Limb (tissue), 2 donors: ENCODE data around the gene MXRA8.

Experiments used
- DNase-seq, 2 donors: peaks; one replicate each; pipeline ENCODE4 v3.0.0-alpha.2; 2016; ENCODE audit errors: extremely low spot score in 2 of 2

Gene MXRA8

GRCh38 chr1:1307923-1308755, 50.2 kb downstream of the MXRA8 start, which contains the start of the genes ACAP3 and PUSL1:
Gene ACAP3 (minus strand): TSS chr1:1307930. CDS start chr1:1307815, 115 bp downstream.
Gene PUSL1 (plus strand): TSS chr1:1308597. CDS start chr1:1308644, 47 bp downstream.
- DNase-seq, result peak; percentile 93 to 95

DNA sequence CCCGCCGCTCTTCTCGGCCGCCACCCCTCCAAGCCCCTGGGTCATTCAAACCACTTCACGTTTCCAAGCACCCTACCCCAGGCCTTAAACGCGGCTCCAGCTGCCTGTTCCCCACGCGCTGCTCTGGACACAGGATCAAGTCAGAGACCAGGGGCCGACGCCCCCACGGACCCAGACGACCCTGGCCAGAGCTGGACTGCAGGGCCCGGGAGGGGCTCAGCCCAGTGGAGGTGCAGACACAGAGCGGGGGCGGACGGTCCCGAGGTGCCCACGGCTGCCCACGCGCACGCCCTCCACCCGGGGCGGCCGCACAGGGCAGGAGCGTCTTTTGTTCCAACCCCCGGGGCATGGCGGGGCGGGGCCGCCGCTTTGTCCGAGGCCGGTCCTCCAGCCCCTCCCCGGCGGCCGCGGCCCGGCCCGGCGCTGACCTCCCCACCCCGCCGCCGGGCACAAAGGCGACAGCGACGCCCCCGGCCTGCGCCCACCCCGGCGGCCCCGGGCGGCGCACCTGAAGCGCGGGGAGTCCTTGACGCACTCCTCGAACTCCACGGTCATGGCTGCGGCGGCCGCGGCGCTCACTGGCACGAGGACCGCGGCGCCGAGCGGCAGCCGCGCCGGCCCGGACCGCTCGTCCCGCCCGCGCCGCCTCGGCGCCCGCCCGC, 51.0 kb downstream of the MXRA8 start:
- DNase-seq, result peak in 1 of 2 donors; percentile 66

- DNase-seq, result peak in 1 of 2 donors; percentile 43
Observed at GRCh38 chr1:1306661-1307260, 51.6 kb downstream of the MXRA8 start.

DNA sequence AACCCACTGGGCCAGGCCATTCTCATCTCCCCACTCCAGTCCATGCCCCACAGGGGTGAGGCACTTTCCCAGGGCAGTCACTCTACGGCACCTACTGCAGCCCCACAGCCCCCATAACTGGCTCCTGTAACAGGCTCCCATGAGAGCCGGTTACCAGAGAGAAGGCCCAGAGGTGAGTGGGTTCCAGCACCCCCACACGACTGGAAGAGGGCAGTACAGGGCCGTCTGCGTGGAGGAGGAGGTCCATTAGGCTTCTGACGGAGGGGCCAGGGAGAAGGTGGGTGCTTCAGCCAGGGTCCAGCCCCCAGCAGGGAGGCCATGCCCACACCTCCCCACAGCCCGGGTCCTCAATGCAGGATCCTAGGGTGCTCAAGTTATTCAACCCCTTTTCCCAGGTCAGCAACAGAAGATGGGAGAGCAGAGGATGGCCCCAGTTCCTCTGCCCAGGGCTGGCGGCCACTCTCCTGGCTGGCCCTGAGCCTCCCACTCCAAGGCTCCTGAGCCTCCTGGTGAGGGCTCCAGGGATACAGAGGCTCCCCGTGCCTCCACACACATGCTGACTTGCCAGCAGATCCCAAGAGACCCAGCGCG, 52.2 kb downstream of the MXRA8 start:
- DNase-seq, result no peak

GRCh38 chr1:1305300-1306069, 52.9 kb downstream of the MXRA8 start:
- peak; percentile 60 to 75 for DNase-seq

GRCh38 chr1:1304331-1305299, 53.7 kb downstream of the MXRA8 start:
- peak; percentile 58 to 82 for DNase-seq

- no peak for DNase-seq
Observed at GRCh38 chr1:1303736-1304135, 54.6 kb downstream of the MXRA8 start.

GRCh38 chr1:1302951-1303509, 55.3 kb downstream of the MXRA8 start:
- DNase-seq, result no peak
